ENCODE results near the gene CD160.
"Not testable (repeated sequence)": the region's sequence is repeated elsewhere in the genome, so short reads cannot be mapped to it uniquely, and the experiment has no call there.

CD160 gene

GRCh38 chr1:145759721-145760120 is 40.4 kb downstream of the CD160 start:
- DNase-seq (ENCODE audit: low read depth) = no peak

GRCh38 chr1:145760395-145760949 is 41.2 kb downstream of the CD160 start:
- not testable (repeated sequence) for DNase-seq (ENCODE audit: low read depth)

GRCh38 chr1:145761498-145761897 is 42.2 kb downstream of the CD160 start:
- not testable (repeated sequence) for DNase-seq (ENCODE audit: low read depth)

- DNase-seq (ENCODE audit: low read depth) = not testable (repeated sequence)
Observed at GRCh38 chr1:145762001-145762400, 42.7 kb downstream of the CD160 start.

DNA sequence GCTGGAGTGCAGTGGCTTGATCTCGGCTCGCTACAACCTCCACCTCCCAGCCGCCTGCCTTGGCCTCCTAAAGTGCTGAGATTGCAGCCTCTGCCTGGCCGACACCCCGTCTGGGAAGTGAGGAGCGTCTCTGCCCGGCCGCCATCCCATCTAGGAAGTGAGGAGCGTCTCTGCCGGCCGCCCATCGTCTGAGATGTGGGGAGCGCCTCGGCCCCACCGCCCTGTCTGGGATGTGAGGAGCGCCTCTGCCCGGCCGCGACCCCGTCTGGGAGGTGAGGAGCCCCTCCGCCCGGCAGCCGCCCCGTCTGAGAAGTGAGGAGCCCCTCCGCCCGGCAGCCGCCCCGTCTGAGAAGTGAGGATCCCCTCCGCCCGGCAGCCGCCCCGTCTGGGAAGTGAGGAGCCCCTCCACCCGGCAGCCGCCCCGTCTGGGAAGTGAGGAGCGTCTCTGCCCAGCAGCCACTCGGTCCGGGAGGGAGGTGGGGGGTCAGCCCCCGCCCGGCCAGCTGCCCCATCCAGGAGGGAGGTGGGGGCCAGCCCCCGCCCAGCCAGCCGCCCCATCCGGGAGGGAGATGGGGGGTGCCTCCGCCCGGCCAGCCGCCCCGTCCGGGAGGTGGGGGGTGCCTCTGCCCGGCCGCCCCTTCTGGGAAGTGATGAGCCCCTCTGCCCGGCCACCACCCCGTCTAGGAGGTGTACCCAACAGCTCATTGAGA is 45.1 kb downstream of the CD160 start:
- DNase-seq (ENCODE audit: low read depth) = not testable (repeated sequence)

GRCh38 chr1:145765127-145765526 is 45.8 kb downstream of the CD160 start:
- not testable (repeated sequence) for DNase-seq (ENCODE audit: low read depth)

- not testable (repeated sequence) for DNase-seq (ENCODE audit: low read depth)
Observed at GRCh38 chr1:145765585-145766360, 46.5 kb downstream of the CD160 start.

DNA sequence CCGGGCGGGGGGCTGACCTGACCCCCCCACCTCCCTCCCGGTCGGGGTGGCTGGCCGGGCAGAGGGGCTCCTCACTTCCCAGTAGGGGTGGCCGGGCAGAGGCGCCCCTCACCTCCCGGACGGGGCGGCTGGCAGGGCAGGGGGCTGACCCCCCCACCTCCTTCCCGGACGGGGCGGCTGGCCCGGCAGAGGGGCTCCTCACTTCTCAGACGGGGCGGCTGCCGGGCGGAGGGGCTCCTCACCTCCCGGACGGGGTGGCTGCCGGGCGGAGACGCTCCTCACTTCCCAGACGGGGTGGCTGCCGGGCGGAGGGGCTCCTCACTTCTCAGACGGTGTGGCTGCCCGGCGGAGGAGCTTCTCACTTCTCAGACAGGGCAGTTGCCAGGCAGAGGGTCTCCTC is 47.6 kb downstream of the CD160 start:
- not testable (repeated sequence) for DNase-seq (ENCODE audit: low read depth)

DNA sequence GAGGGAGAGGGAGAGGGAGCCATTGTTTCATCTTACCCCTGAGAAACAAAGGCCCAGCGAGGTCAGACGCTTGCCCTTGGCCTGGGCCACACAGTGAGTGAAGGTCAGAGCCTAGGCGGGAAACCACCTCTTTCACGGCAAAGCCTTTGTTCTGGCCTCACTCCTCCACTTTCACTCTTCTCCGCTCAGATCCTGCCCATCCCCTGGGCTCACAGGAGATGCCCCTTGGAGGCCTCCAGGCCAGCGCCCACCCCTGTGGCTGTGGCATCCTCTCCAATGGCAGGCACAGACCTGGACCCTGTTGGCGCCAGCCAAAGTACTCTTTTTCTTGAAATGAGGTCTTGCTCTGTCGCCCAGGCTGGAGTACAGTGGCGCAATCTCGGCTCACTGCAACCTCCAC is 48.7 kb downstream of the CD160 start:
- DNase-seq (ENCODE audit: low read depth) = not testable (repeated sequence)

GRCh38 chr1:145771056-145771455 is 51.8 kb downstream of the CD160 start:
- DNase-seq (ENCODE audit: low read depth) = no peak

- DNase-seq (ENCODE audit: low read depth) = no peak
Observed at GRCh38 chr1:145773423-145773822, 54.1 kb downstream of the CD160 start.

GRCh38 chr1:145777357-145778145 is 58.3 kb downstream of the CD160 start:
- DNase-seq (ENCODE audit: low read depth) = no peak

DNA sequence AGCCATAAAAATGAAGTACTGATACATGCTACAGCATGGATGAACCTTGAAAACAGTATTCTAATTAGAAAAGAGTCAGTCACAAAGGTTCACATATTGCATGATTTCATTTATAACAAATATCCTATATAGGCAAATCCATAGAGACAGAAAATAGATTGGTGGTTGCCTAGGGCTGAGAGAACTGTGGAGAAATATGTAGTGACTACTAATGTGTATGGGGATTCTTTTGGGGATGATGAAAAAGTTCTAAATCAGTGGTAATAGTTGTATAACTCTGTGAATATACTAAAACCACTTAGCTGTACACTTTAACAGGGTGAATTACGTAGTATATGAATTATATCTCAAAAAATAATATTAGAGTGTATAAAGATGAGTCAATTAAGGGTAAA is 58.8 kb downstream of the CD160 start:
- DNase-seq (ENCODE audit: low read depth) = no peak

DNA sequence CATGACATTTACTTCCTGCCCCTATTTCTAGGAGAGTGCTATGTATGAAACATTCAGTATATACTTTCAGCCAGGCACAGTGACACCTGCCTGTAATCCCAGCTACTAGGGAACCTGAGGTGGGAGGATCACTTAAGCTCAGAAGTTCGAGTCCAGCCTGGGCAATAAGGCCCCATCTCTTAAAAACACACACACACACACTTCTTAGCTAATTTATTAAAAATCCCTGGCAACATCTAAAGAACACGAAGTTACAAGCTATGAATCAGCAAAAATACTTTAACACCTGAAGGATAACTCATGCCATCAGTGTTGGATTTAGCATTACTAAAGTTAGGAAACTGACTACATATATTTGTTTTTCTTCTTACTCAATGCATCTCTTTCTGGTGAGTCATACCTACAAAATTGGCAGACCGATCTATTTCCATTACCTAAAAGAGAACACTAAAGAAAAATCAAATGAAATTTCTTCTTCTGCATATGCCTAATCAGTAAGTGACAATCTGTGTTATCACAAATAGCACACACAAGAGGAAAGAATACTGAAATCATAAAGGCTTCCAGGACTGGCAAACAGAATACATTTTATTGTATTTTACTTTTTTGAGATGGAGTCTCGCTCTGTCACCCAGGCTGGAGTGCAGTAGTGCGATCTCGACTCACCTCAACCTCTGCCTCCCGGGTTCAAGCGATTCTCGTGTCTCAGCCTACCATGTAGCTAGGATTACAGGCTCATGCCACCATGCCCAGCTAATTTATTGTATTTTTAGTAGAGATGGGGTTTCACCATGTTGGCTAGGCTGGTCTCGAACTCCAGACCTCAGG is 63.2 kb downstream of the CD160 start:
- DNase-seq (ENCODE audit: low read depth) = no peak

GRCh38 chr1:145784409-145784808 is 65.1 kb downstream of the CD160 start:
- DNase-seq (ENCODE audit: low read depth) = no peak

GRCh38 chr1:145785547-145785946 is 66.2 kb downstream of the CD160 start:
- DNase-seq (ENCODE audit: low read depth) = no peak

DNA sequence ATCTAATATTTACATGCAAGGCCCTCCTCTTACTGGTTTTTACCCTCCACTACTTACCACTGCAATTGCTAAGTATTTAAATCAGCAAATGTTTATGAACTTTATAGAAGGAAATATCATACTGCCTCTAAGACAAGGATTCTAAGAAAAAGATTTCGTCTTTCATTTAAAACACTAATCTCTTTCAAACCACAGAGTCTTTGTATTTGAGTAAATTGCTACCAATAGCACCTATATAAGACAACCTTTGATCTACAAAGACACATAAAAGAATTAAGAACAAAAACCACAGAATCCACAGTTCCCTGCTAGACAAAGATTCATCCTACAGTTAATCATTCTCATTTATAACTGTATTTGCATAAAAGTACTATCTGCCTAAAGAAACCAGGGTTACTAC is 67.0 kb downstream of the CD160 start:
- DNase-seq (ENCODE audit: low read depth) = no peak

DNA sequence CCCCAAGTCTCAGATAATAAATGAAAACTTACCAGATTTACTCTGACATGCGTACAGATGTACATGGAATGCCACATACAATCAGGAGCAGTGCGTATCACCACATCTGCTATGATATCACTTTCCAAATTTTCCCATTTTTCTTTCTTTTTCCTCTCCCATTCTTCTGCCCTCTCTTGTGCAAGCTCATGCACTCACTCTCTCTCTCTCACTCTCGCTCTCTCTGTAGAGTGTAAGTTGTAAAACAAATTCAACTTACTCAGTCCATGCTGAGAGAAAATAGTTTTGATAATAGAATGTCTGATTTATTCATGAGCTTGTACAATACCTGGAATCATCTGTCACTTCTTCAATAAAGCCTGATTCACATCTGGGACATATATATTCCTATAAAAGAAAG is 69.3 kb downstream of the CD160 start:
- DNase-seq (ENCODE audit: low read depth) = no peak

Data from stimulated activated CD8-positive, alpha-beta memory T cell treated with anti-CD3 and anti-CD28 coated beads, Interleukin-7, amount 100 ng/mL, for 24 hours (primary cell).